Measurements from ENCODE around the gene IFT57.
A peak's percentile ranks its signal among the peaks of the same experiment; 100 is the strongest.

Gene IFT57

DNA sequence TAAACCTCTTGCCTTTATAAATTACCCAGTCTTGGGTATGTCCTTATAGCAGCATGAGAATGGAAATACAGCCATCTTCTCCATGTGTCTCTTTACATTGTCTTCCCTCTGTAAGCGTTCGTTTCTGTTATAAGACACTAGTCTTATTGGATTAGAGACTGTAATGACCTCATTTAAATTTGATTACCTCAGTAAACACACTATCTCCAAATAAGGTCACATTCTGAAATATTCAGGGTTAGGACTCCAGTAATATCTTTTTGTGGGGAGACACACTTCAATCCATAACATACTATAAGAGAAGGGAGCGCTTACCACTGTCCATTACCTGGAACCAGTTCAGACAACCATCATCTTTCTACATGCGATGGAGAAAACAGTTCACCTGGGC, 97.1 kb downstream of the IFT57 start:
- Histone ChIP-seq H3K27ac (ENCODE audit: low read length) (peak overlapping the region; percentile 98), H3K27me3 (ENCODE audit: insufficient read depth, low read length, poor library complexity) (no peaks in the 10 kb centered on the region), H3K4me3 (ENCODE audit: low read depth in 1 of 2, low read length in 2 of 2) (peak overlapping the region in 1 of 2 experiments; percentile 61; a peak in 2 of 4 replicates), H4K20me1 (ENCODE audit: insufficient read depth, low read length) (no peaks in the 10 kb centered on the region), H2AFZ (ENCODE audit: low read depth, low read length) (peak overlapping the region; percentile 67), H3K79me2 (ENCODE audit: insufficient read depth, low read length) (0 out of 2 replicates have a peak, but pooled peaks cover 6% of the 10 kb centered on the region), H3K9ac (ENCODE audit: low read depth, low read length) (peak overlapping the region; percentile 61), H3K4me1 (ENCODE audit: insufficient read depth, low read length) (peaks cover 47% of the 10 kb centered on the region), H3K9me3 (ENCODE audit: insufficient read depth, low read length, severe bottlenecking) (no peaks in the 10 kb centered on the region), H3K36me3 (ENCODE audit: insufficient read depth, low read length) (no peaks in the 10 kb centered on the region), H3K4me2 (ENCODE audit: insufficient read depth, low read length) (peak overlapping the region; percentile 84)
- no peak for DNase-seq
- ATAC-seq (ENCODE audit: insufficient read depth, low read depth), result peak; percentile 1; the same call in 1 of the 3 replicates
- no peak for TF ChIP-seq EZH2 (IDR thresholded peaks at IDR 0.05; ENCODE audit: borderline replicate concordance, low read depth, low read length, severe bottlenecking)
- TF ChIP-seq, protein P1, sequence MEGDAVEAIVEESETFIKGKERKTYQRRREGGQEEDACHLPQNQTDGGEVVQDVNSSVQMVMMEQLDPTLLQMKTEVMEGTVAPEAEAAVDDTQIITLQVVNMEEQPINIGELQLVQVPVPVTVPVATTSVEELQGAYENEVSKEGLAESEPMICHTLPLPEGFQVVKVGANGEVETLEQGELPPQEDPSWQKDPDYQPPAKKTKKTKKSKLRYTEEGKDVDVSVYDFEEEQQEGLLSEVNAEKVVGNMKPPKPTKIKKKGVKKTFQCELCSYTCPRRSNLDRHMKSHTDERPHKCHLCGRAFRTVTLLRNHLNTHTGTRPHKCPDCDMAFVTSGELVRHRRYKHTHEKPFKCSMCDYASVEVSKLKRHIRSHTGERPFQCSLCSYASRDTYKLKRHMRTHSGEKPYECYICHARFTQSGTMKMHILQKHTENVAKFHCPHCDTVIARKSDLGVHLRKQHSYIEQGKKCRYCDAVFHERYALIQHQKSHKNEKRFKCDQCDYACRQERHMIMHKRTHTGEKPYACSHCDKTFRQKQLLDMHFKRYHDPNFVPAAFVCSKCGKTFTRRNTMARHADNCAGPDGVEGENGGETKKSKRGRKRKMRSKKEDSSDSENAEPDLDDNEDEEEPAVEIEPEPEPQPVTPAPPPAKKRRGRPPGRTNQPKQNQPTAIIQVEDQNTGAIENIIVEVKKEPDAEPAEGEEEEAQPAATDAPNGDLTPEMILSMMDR (IDR thresholded peaks at IDR 0.05; ENCODE audit: borderline replicate concordance, extremely low read depth, low read length, poor library complexity, severe bottlenecking), result no peak

DNA sequence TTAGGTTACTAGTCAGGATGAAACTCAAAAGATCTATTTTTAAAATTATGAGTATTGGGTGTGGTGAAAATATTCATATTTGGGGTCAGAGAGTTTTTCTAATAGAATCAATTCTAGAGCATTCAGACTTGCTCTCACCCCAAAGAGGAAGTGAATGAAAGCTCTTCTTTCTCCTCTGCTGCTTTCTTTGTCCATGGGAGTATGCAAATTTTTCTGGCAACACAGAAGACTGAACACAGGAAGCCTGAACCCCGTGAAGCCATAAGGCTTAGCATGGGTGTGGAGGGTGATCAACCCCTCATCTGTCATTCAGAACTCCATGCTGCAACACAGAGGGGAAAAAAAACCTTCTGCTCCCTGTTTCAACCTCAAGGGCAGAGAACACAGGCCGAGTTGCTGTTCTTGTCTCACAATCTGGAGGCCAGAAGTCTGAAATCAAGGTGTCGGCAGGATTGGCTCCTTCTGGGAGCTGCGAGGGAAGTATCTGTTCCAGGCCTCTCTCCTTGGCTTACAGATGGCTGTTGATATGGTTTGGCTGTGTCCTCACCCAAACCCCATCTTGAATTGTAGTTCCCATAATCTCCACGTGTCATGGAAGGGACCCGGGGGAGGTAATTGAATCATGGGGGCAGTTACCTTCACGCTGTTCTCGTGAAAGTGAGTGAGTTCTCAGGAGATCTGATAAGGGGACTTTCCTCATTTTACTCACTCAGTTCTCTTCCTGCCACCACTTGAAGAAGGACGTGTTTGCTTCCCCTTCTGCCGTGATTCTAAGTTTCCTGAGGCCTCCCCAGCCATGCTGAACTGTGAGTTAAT, 97.7 kb downstream of the IFT57 start:
- Histone ChIP-seq H4K20me1 (ENCODE audit: insufficient read depth, low read length) (no peaks in the 10 kb centered on the region), H3K36me3 (ENCODE audit: insufficient read depth, low read length) (no peaks in the 10 kb centered on the region), H3K9me3 (ENCODE audit: insufficient read depth, low read length, severe bottlenecking) (no peaks in the 10 kb centered on the region), H2AFZ (ENCODE audit: low read depth, low read length) (peak overlapping the region; percentile 67), H3K27me3 (ENCODE audit: insufficient read depth, low read length, poor library complexity) (no peaks in the 10 kb centered on the region), H3K4me3 (ENCODE audit: low read depth in 1 of 2, low read length in 2 of 2) (peak overlapping the region in 1 of 2 experiments; percentile 61; a peak in 2 of 4 replicates), H3K4me1 (ENCODE audit: insufficient read depth, low read length) (peaks cover 52% of the 10 kb centered on the region), H3K9ac (ENCODE audit: low read depth, low read length) (peak overlapping the region; percentile 61), H3K4me2 (ENCODE audit: insufficient read depth, low read length) (peak overlapping the region; percentile 84), H3K79me2 (ENCODE audit: insufficient read depth, low read length) (0 out of 2 replicates have a peak, but pooled peaks cover 6% of the 10 kb centered on the region), H3K27ac (ENCODE audit: low read length) (peak overlapping the region; percentile 98)
- DNase-seq (peak; percentile 59), ATAC-seq (ENCODE audit: insufficient read depth, low read depth) (peak; percentile 32)
- no peak for TF ChIP-seq EZH2 (IDR thresholded peaks at IDR 0.05; ENCODE audit: borderline replicate concordance, low read depth, low read length, severe bottlenecking)
- TF ChIP-seq, protein P1 (IDR thresholded peaks at IDR 0.05; ENCODE audit: borderline replicate concordance, extremely low read depth, low read length, poor library complexity, severe bottlenecking), result peak; percentile 6

DNA sequence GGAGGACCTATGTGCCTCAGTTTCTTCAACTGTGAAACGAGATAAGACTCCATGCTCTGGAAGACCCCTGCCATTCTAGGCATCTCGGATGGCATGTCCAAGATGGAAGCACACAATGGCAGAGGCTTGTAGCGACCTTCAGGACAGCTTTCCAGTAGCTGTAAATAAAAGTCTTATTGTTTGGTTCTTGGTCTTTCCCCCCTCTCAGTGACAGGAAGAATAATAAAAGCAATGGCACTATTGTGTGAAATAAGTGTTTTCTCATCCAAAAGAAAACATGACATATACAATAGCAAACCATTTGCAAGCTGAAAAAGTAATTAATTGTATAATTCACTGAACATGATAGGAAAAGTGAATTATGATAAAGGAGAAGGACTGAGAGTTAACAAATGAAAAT, 98.9 kb downstream of the IFT57 start:
- DNase-seq (no peak), ATAC-seq (ENCODE audit: insufficient read depth, low read depth) (no peak)
- H3K4me3 ChIP-seq (ENCODE audit: low read depth in 1 of 2, low read length in 2 of 2), result no peak overlapping the region
- H3K36me3 ChIP-seq (ENCODE audit: insufficient read depth, low read length), result no peaks in the 10 kb centered on the region
- no peak overlapping the region for H2AFZ ChIP-seq (ENCODE audit: low read depth, low read length)
- H3K27me3 ChIP-seq (ENCODE audit: insufficient read depth, low read length, poor library complexity), result no peaks in the 10 kb centered on the region
- H3K79me2 ChIP-seq (ENCODE audit: insufficient read depth, low read length), result 0 out of 2 replicates have a peak, but pooled peaks cover 6% of the 10 kb centered on the region
- no peaks in the 10 kb centered on the region for H4K20me1 ChIP-seq (ENCODE audit: insufficient read depth, low read length)
- H3K9me3 ChIP-seq (ENCODE audit: insufficient read depth, low read length, severe bottlenecking), result no peaks in the 10 kb centered on the region
- H3K4me1 ChIP-seq (ENCODE audit: insufficient read depth, low read length), result peaks cover 54% of the 10 kb centered on the region
- H3K4me2 ChIP-seq (ENCODE audit: insufficient read depth, low read length), result no peak overlapping the region
- no peak overlapping the region for H3K9ac ChIP-seq (ENCODE audit: low read depth, low read length)
- TF ChIP-seq, protein P1 (IDR thresholded peaks at IDR 0.05; ENCODE audit: borderline replicate concordance, extremely low read depth, low read length, poor library complexity, severe bottlenecking), result no peak
- TF ChIP-seq EZH2 (IDR thresholded peaks at IDR 0.05; ENCODE audit: borderline replicate concordance, low read depth, low read length, severe bottlenecking), result no peak
- no peak overlapping the region for H3K27ac ChIP-seq (ENCODE audit: low read length)
